GM10847 (cell line): ENCODE measurements around the gene CDKN2C.

ENCODE experiments used
- POLR2A ChIP-seq: IDR thresholded peaks from 2 replicates; pipeline ENCODE4 v1.6.1; 2011; ENCODE audit not compliant: insufficient read length; ENCODE audit errors: extremely low read depth

CDKN2C gene

DNA sequence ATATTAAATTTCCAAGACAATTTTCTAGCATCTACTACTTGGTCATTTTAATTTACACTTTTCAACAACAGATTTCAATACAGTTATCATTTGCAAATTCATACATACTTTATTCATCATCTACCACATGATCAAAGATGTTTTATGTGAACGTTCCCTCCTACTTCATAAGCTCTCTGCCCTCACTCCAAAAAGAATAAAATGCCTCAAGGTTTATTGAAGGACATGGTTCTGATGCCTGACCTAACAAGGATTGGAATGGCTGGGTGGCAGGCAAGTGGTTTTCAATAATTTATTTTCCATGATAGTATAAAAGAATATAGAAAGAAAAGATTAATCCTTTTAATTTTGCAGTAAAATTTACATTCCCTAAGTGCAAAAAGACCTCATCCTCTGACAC, 5.4 kb downstream of the CDKN2C start:
- TF ChIP-seq POLR2A, result no peak

DNA sequence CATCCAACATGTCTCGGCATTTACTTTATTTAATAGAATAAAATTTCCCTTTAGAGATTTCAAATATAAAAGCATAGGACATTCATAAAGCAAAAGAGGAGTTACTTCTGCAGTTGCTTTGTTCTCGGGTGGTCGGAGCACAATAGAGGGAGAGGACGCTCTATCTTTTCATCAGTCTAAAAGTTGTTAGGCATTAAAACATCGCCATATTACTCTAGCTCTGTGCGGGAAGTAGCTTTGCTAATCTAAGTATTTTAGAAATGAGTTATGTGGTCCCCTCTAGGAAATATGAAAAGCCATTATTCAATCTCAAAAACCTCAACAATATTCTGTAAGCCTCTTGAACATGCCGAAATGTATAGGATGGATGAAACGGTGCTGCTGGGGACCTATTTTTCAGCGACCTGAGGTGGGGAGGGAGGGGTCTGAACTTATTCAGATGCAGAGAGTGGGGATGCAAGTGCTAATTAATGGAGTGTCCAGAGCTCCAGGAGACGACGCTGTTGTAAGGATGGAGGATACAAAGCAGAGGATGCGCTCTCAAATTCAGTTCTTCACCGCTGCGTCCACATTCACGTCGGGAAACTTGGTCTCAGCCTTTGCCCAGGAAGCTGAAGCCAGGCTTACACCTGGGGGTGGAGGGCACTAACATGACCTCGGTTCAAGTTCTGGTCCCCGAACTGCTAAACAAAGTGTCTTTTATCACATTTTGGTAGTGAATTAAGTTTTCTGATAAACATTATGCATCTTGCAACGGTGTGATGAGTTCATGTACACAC, 6.3 kb downstream of the CDKN2C start:
- TF ChIP-seq POLR2A, result no peak

DNA sequence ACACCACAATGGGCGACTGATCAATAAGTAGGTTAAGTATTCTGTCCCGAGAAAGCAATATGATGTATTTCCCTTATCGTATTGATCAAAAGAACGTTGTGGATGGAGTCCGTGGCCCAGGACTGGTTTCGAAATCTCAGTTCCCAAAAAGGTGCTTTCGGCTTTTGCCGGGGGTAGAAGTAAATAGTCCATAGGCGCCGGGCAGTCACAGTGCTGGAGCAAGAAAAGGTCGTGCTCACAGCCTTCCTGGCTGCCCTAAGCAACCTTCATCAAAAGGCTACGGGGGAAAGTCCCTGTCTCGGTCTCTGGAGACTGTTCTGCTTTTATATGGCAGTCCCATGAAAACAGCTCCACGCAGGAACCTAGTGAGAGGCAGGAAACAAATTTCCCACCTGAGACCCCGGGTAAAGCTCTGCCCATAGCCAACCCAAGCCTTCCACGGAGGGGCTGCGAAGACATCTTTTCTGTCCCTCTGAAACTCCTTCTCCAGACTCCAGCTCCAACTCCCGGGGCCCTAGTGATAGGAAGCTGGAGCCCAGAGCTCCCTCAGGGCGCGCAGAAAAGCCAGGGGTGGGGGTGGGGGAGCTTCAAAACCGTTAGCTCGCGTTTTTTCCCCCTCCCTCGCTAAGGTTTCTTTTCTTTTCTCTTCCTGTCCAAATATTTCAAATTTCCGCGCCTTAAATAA, 7.0 kb downstream of the CDKN2C start:
- TF ChIP-seq POLR2A, result no peak

DNA sequence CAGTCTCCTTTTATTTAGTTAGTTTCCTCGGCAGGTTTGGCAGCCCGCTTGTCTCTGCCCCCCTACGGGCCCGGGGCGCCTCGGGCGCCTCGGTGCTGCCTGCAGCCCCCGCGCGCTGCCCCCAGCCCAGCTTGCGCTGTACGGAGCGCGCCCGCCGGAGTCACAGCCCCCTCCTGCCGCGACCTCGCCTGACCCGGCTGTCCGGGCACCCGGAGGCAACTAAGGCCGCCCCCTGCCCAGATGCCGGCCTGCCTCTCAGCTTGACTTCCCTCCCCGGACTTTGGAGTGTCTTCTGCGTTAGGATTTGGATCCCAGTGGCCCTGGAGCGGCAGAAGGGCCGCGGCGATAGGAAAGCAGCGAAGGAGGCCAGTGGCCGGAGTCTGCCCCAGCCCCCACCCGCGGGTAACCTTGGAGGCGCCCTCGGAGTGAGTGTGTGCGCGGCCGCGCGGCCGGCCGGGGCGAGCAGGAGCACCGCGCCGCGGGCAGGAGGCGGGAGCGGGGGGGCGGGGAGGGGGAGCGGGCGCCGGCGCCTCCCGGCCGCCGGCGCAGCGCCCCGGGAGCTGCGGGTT, 7.6 kb downstream of the CDKN2C start:
- TF ChIP-seq POLR2A, result no peak

DNA sequence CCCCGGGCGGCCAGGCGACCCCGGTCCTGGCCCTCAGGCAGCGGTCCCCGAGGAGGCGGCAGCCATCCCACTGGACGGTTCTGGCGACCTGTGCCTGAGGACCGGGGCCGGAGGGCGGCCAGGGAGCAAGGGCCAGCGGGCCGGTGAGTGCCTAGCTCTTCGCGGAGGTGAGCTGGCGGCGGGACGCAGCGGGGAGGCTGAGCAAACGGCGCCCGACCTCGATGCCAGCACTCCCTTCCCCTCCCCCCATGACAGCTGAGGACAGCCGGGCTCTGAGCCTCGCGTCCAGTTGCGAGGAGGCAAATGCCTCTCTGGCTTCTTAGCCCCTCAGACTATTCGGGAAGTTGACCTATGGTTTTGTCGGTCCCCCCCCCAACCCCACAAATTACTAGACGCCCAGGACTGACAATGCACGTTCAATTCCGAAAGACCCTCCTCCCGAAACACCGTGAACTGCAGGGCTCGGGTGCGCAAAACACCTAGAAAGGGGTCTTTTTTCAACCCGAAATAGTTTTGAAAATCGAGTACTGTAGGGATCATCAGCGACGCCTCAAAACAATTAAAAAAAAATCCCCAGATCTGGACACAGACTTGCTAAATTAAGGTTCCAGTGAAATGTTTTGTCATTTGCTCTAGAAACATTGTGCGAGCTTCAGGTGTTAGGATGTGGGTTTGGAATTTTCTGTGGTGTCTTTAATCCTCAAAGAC, 8.3 kb downstream of the CDKN2C start:
- no peak for TF ChIP-seq POLR2A

DNA sequence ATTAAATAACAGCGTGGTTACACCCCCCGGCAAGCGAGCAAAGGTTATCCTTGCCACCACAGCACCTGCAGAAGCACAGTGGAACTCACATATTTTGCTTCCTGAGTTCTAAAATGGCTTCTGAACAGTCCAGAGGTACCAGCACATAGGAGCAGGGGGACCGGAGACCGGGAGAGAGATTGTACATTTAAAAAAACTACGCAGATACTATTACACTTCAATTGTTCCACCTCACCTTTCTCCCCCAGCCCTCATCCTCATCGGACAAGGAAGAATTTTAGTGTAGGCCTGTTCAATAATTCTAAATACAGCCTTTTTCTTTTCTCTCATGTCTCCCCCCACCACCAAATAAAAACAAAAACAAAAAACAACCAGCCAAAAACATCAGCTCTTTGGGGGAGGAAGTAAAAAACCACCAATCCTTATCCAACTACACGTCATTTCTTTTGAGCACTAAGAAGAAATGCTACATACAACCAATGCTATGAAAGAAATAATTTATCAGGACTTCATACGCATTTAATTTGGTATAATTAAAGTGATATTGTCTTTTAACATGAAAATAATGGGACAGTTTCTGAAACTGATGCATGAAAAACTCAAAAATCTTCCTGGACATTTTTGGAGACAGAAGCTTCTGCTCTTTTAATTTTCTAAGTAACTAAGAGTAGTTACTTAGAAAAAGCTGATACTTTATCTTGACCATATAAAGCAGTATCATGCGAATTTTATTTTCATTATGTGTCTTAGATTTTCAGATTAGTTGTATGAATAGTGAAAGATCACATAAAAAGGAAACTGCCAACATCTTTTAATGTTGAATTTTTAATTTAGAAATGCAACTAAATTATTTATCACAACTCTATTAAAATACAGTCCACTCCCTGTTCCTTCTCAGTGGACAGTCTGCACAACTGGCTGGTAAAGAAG, 9.1 kb downstream of the CDKN2C start:
- no peak for TF ChIP-seq POLR2A

DNA sequence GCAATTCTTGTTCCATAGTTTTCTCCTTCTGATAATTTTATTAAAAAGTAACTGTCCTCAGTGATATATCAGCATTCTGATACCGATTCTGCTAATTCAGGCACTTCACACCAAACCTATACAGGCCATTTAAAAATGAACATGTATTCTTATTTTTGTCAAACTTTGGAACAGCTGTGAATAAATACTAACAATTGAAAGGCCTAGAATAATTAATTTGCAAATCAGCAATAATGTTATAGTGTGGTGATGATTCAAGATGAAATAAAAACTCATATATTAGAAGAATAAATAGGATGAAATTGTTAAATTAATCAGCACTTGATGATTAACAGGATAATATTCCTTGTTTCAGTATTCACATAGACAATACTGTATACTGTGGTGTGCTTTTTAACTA, 9.9 kb downstream of the CDKN2C start:
- no peak for TF ChIP-seq POLR2A

DNA sequence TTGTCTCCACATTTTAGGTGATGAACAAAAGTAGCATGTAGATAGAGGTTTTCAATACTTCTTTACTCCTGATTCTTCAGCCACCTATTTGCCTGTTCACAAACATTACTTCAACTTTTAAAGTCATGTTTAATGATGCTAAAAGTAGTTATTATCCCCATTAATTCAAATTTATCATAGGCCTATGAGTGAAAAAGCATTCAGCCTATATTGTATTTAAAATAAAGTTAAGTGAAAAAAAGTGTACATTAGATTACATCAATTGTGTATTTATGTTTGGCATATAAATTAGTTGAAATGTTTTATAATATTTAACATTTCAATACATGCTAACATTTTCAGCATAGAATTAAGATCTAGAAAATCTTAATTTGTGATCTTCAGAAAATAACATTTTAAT, 10.5 kb downstream of the CDKN2C start:
- no peak for TF ChIP-seq POLR2A

DNA sequence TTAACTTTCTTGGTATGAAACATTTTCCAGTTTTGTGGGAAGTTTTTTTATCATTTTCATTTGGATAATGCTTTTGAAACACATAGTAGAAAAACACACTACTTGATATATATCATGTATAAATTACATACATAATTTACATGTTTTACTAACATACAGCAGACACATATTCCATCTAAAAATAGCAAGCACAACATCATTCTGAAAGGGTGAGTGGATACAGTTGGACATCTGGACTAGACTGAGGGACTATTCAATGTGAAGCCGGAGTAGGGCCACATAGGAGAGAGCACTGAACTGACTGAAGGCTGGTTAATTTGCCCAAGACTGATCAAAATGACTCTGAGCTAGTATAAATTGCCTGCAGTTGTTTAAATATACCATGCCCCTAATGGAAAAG, 11.7 kb downstream of the CDKN2C start:
- no peak for TF ChIP-seq POLR2A

DNA sequence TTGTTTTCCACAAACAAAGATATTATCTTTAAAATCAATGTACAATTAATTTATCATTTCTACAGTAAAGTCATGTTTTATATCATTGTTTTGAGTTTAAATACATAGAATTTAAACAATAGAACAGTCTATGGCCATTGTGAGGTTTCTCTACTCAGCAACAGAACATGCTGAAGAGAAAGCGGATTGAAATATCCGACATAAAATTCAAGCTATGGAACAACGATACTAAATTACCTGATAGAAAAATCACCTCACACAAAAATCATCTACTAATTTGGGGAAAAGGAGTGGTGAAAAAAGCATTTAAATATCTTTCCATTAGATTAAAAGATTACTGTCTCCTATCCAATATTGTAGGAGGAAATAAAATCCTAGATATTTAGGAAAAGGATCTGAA, 12.6 kb downstream of the CDKN2C start:
- no peak for TF ChIP-seq POLR2A

DNA sequence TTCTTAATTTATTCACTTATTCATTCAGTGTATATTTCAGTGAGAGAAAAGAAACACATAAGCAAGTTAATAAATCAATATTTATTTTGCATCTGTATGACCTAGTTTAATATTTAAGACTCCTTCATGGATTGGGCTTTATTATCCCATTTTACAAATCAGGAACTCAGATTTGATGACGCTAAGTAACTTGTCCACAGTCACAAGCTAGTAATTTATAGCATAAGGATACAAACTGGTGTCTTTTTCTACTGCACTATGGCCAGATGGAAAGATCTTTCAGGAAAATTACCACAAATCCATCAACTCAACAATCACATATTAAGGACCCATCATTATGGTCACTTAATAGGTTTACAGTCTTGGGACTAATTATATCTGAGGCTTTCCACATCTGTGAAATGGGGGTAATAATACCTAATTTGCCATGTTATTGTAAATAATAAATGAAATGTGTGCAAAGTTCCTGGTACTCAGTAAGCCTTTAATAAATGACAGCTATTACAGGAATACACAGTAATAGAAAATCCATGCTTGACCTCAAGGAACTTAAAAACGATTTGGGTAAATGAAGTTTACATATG, 13.3 kb downstream of the CDKN2C start:
- TF ChIP-seq POLR2A, result no peak

DNA sequence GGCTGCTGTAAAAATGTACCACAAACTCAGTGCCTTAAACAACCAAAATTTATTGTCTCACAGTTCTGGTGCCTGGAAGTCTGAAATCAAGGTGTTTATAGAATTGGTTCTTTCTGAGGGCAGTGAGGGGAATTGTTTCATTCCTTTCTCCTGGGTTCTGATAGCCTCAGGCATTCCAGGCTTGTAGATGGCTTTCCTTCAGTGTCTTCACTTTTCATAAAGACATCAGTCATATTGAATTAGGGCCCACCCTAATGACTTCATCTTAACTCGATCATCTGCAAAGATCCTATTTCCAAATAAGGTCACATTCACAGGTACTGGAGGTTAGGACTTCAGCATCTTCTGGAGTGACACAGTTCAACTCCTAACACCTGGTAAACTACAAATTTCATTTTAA, 15.0 kb downstream of the CDKN2C start:
- no peak for TF ChIP-seq POLR2A

DNA sequence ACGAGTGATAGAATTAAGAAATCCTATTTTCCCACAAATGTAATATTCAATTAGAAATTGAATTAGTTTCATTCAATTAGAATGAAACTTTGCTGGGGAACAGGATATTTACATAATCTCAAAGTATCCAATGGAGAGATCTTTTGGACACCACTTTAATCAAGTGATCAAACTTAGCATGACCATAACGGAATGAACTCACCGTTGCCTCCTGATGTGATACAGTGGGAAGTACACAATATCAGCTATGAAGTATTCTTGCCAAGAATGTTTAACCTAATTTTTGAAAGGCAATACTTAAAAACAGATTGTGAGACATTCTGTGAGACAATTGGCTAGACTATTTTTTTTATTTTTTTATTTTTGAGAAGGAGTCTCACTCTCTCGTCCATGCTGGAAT, 16.6 kb downstream of the CDKN2C start:
- TF ChIP-seq POLR2A, result no peak

DNA sequence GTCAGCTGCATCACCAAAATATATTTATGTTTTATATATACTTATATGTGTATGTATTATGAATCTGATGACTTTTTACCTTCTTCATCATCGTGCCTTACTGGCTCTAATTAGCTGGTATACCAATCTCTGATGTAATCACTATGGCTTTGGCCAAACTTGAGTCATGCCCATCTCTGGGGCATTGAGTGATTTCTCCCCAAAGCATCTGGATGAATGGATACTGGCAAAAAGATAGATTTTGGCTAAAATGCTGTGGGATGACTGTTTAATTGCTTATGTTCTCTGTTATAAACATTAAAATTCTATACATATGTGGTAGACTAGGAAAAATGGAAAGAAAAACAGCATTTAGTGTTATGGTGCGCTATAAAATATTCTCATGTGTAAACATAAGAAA, 19.6 kb downstream of the CDKN2C start:
- no peak for TF ChIP-seq POLR2A
